Neural crest cell (in vitro differentiated cells): ENCODE data around the gene ABHD15. TPM values are rescaled to one million over a fixed set of nuclear protein-coding genes. Genes with fewer than 3 reads are reported as not detected.

Experiments used
- DNase-seq: peaks from one replicate; pipeline ENCODE4 v3.0.0; 2021; ENCODE audit warnings: low read depth, mixed read lengths, low spot score
- H3K27ac Mint-ChIP-seq: one replicate; pipeline ENCODE4 v1.8.0; 2021; ENCODE audit warnings: mild to moderate bottlenecking, mixed read lengths; ENCODE audit not compliant: unreplicated experiment
- H3K27me3 Mint-ChIP-seq: 2 replicates; pipeline ENCODE4 v1.8.0; 2021; ENCODE audit warnings: low read depth, mild to moderate bottlenecking, mixed read lengths
- H3K36me3 Mint-ChIP-seq: 2 replicates; pipeline ENCODE4 v1.8.0; 2021; ENCODE audit warnings: low read depth, mild to moderate bottlenecking, mixed read lengths
- H3K4me1 Mint-ChIP-seq: 2 replicates; pipeline ENCODE4 v1.8.0; 2021; ENCODE audit warnings: mixed read lengths
- H3K4me3 Mint-ChIP-seq: one replicate; pipeline ENCODE4 v1.8.0; 2021; ENCODE audit warnings: mild to moderate bottlenecking, mixed read lengths
- H3K9me3 Mint-ChIP-seq: 2 replicates; pipeline ENCODE4 v1.8.0; 2021; ENCODE audit warnings: mixed read lengths
- total RNA-seq: library from RNA; stranded (reverse); gene quantifications from 2 replicates; pipeline ENCODE4 v1.2.1, GENCODE V29; 2021
- TF ChIP-seq, protein P1 (sequence below): fragments of 200-600 bp; sonication (generic); conservative IDR thresholded peaks from 2 replicates; pipeline ENCODE4 v1.5.0; 2021; ENCODE audit warnings: antibody characterized with exemption, mild to moderate bottlenecking

Gene ABHD15
- total RNA-seq, 1 donor from 2014 or later: 4.2 TPM

DNA sequence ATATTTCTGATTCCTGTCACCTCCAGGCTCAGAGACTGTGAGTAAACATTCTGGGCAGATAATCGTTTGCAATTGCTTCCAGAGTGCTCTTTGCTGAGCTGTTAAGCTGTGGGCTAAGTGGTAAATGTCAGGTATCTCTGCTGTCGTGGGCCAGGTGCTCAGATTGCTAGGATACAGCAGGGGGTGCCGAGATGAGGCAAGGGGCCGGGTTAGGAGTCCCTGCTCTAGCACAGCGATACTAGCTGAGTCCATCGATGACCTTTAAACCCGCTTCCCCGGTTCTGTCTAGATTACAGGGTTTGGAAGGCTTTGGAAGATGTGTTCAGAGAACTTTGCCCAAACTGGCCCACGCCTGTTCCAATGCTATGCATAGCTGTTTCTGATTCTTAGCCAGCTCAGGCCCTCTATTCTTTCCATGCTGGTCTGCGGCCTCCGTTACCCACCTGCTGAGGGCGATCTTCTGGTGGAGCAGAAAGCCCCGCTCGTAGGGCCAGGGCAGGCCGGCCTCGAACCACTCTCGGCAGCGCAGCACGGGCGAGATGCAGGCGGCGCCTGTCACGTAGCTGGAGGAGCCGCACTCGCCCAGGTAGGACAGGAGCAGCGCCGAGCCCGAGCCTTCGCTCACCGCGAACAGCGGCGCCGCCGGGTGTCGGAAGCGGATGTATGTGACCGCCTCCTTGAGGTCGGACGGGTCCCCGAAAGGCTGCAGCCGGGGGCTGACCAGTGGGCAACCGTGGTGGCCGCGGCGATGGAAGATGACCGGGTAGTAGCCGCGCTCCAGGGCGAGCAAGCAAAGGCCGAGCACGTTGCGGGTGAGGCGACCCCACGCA, 979 bp downstream of the ABHD15 start:
- Mint-ChIP-seq H3K27ac (no peak overlapping the region), H3K4me1 (peaks cover 21% of the 10 kb centered on the region), H3K9me3 (no peaks in the 10 kb centered on the region), H3K27me3 (peaks cover 49% of the 10 kb centered on the region), H3K36me3 (no peaks in the 10 kb centered on the region), H3K4me3 (peak overlapping the region; percentile 87)
- TF ChIP-seq, protein P1, sequence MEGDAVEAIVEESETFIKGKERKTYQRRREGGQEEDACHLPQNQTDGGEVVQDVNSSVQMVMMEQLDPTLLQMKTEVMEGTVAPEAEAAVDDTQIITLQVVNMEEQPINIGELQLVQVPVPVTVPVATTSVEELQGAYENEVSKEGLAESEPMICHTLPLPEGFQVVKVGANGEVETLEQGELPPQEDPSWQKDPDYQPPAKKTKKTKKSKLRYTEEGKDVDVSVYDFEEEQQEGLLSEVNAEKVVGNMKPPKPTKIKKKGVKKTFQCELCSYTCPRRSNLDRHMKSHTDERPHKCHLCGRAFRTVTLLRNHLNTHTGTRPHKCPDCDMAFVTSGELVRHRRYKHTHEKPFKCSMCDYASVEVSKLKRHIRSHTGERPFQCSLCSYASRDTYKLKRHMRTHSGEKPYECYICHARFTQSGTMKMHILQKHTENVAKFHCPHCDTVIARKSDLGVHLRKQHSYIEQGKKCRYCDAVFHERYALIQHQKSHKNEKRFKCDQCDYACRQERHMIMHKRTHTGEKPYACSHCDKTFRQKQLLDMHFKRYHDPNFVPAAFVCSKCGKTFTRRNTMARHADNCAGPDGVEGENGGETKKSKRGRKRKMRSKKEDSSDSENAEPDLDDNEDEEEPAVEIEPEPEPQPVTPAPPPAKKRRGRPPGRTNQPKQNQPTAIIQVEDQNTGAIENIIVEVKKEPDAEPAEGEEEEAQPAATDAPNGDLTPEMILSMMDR: peak; percentile 35
- no peak for DNase-seq

DNA sequence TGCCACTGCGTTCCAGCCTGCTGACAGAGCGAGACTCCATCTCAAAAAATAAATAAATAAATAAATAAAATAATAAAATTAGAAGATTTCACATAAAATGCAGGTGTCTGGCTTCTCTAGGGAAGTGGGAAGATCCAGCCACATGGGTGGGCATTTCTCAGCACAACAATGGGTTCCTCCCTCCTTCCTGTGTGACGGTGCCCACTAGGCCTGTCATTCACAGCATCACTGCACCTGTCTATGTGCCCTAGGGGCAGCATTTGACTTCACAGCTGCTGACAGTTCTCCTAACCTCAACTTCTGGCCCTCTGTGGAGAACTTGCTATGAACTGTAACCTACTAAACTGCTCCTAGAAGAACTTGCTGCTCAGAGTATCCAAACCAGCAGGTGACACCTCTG, 3.0 kb downstream of the ABHD15 start:
- DNase-seq: no peak
- Mint-ChIP-seq H3K36me3 (no peaks in the 10 kb centered on the region), H3K4me1 (peaks cover 12% of the 10 kb centered on the region), H3K27ac (no peak overlapping the region), H3K27me3 (peaks cover 42% of the 10 kb centered on the region), H3K4me3 (peak overlapping the region; percentile 8), H3K9me3 (no peaks in the 10 kb centered on the region)
- TF ChIP-seq, protein P1: no peak

DNA sequence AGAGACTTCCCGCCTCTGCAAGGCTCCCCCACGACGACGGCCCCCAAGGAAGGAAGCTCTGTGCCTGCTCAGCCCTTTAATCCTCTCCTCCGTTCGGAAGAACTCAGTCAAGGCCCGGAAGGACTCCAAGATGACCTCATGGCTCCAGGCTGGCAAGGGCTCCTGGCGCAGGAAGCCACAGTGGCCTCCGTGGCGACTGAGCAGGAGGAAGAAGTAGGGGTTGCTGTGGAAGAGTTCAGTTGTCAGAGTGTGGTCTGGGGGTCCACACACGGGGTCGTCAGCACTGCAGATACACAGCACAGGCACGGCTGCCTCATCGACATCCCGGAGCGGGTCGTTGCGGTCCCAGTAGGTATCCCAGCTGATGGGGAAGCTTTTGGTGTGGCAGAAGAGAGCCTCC, 4.2 kb downstream of the ABHD15 start:
- H3K36me3 Mint-ChIP-seq: no peaks in the 10 kb centered on the region
- H3K9me3 Mint-ChIP-seq: no peaks in the 10 kb centered on the region
- H3K27me3 Mint-ChIP-seq: peaks cover 34% of the 10 kb centered on the region
- no peak for DNase-seq
- peak overlapping the region; percentile 16 for H3K4me3 Mint-ChIP-seq
- TF ChIP-seq, protein P1: no peak
- H3K4me1 Mint-ChIP-seq: peaks cover 7% of the 10 kb centered on the region
- H3K27ac Mint-ChIP-seq: no peak overlapping the region

DNA sequence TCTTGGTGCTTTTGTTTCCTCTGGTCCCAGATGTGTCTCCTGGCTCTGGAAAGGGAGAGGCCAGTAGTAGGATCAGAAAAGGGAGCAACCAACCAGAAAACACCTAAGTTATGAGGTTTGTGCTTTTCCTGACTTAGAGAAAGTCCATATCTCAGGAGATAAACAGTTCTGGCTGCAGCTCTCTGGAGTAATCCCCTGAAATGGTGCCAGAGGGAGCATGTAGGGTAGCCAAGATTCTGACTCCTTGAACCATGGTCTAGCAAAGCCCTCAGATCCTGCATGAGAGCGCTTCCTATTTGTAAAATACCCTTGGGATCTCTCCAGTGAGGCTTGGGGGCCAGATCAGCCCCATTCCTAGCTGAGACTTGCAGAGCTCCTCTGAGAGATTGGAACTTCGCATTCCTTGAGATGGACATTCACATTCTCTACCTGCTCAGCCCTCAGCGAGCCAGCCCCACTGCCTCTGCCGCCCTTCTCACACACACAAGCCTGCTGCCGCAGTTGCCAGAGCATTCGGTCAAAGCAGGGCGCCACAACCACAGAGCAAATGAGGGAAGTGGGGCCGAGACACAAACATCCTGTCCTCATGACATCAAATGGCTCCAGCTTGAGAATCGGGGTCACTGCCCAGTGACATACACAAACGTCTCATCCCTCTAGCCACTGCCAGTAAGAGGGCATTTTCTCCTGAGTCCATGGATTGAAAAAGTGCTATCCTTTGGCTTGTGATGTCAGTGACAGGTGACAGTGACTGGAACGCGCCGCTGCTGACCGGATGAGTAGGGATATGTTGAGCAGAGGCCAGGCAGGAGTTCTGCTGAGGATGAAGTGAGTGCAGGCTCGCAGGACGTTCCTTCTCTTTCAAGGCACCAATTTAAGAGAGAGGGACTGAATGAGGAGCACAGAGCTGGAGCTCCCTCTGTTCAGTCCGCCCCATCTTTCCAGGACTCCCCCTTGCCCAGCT, 5.0 kb downstream of the ABHD15 start:
- Mint-ChIP-seq H3K9me3 (no peaks in the 10 kb centered on the region), H3K27ac (no peak overlapping the region), H3K4me1 (peaks cover 7% of the 10 kb centered on the region), H3K27me3 (peaks cover 32% of the 10 kb centered on the region), H3K4me3 (peak overlapping the region; percentile 16), H3K36me3 (no peaks in the 10 kb centered on the region)
- TF ChIP-seq, protein P1: no peak
- no peak for DNase-seq

DNA sequence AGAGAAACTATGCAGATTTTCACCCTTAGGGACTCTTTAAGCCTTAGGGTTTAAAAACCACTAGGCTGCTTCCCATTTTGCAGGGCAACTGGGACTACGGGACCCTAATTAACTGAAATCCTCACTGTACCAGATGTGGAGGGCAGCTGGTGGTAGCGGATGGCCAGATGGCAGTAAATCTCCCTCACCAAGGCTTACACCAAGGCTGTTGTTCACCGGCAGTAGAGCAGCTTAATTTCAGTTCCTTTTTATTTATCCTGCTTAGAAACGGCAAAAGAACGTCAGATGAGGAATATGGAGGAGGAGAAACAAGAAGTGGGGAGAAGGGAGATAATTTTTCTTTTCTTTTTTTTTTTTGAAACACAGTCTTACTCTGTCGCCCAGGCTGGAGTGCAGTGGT, 6.5 kb downstream of the ABHD15 start:
- Mint-ChIP-seq H3K27me3 (peaks cover 22% of the 10 kb centered on the region), H3K9me3 (no peaks in the 10 kb centered on the region), H3K4me1 (no peaks in the 10 kb centered on the region), H3K4me3 (no peak overlapping the region), H3K27ac (no peak overlapping the region), H3K36me3 (no peaks in the 10 kb centered on the region)
- no peak for DNase-seq
- TF ChIP-seq, protein P1: no peak
